Measurements from ENCODE around the gene SERPINH1.

Gene SERPINH1

DNA sequence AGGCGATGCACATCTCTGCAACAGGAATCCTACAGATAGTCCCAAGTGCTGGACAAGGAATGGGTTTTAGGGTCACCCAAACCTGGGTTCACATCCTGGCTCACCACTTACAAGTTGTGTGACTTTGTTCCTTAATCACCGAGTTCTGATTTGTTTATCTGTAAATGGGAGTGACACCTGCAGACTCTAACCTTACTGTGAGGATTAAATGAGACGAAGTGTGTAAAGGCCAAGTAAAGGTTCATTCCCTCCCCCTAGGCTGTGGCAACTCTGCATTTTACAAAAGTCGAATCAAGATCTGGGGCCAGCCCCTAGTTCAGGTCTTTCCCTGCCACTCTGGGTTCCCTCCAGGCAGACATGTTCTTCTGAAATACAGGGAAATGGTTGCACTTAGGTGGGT is 34.9 kb downstream of the SERPINH1 start:
- no peak for DNase-seq (ENCODE audit: low spot score)

DNA sequence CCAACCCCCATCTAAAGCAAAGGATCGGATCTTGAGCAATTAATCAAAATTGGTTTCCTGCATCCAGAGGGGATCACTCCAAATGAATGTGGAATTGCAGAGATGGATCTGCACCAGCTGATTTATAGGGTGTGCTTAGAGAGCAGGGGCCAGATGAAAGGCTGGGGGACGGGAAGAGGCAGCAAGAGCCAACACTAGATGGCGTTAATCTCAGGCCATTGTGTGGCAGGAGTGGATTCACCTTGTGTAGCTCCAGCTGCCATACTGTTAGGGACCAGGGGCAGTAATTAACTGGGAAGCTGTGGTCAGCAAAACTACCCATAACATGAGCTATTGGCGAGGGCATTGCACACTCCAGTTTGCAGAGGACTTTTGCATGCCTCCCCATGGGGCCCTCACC is 35.6 kb downstream of the SERPINH1 start:
- DNase-seq (ENCODE audit: low spot score) = no peak

GRCh38 chr11:75598264-75598663 is 36.2 kb downstream of the SERPINH1 start:
- no peak for DNase-seq (ENCODE audit: low spot score)

DNA sequence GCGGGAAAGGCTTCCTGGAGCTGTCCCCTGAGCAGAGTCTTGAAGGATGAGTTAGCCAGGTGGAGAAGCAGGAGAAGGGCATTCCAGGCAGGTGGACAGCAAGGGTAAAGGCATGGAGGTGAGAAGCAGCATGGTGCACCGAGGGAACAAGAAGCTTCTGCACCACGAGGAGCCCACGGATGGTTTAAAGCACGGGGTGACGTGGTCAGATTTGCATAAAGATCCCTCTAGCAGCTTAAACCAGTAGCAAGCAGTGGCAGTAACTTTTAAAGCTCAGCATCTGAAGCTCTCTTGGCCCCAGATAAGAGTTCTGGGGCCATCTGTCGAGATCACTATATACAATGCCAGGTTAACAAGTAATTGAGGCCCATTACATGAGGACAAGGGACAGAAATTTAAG is 36.8 kb downstream of the SERPINH1 start:
- DNase-seq (ENCODE audit: low spot score) = no peak

- DNase-seq (ENCODE audit: low spot score) = no peak
Measured at GRCh38 chr11:75600356-75600755, 38.3 kb downstream of the SERPINH1 start.

GRCh38 chr11:75601494-75601893 is 39.4 kb downstream of the SERPINH1 start:
- DNase-seq (ENCODE audit: low spot score) = no peak

DNA sequence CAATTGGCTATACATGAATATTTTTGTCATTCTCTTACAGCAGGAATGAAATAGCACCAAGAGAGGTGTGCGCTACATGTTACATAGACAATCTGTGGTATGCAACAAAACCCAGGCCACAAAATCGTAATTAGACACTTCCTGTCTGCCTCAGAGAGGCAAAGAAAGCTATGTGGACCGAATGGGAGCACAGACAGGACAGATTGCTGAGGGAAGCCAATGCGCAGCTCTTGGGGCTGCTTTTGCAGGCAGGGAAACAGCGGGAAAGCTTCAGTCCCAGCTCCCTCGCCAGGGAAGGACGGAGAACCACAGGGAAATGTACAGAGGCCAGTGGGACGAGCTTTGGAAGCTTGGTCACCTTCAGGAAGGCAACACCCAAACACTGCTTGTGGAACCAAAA is 40.9 kb downstream of the SERPINH1 start:
- DNase-seq (ENCODE audit: low spot score) = no peak

- DNase-seq (ENCODE audit: low spot score) = no peak
Measured at GRCh38 chr11:75603791-75604736, 42.0 kb downstream of the SERPINH1 start.

DNA sequence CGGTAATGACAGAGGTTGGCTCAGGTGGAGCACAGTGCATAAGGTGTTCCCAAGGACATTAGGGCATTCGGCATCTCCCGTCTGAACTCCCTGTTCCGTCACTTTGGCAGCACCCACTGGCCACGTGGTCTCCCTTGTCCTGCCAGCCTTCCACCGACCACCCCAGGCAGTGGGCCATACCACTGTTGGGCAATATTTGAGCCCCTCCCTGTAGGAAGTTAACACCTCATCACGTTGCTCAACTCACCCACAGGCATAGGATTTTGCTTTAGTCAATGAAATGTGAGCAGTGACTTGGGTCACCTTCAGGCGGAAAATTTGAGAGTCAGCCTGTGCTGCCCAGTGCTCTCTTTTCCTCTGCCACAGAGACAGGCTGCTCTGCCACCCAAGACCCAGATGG is 44.0 kb downstream of the SERPINH1 start:
- no peak for DNase-seq (ENCODE audit: low spot score)

- DNase-seq (ENCODE audit: low spot score) = no peak
Measured at GRCh38 chr11:75611823-75612222, 49.8 kb downstream of the SERPINH1 start.

DNA sequence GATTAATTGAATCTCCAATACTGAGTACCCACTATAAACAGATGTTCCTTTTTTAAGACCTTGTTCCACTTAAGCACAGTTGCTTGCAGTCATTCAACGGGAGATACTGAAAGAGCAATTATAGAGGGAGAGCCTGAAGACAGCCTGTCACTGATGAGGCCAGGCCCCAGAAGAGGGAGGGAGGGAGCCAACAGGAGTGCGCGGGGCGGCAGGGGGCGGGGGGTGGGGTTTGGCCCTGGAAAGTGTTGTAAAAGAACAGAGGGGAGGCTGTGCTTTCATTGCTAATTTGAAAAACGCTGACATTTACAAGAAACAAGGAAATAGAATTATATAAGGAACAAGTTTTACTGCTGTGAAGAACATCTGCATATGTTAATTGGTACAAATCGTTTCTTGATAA is 53.7 kb downstream of the SERPINH1 start:
- DNase-seq (ENCODE audit: low spot score) = no peak

GRCh38 chr11:75616281-75616680 is 54.2 kb downstream of the SERPINH1 start:
- DNase-seq (ENCODE audit: low spot score) = no peak

Data from CD4-positive, alpha-beta T cell treated with Interleukin-15 for 4 hours (primary cell).